ENCODE measurements around the gene ASRGL1.

GRCh38 chr11:62391642-62392425 lies 54.6 kb downstream of the ASRGL1 start:
- TF ChIP-seq POLR2AphosphoS5 (IDR thresholded peaks at IDR 0.05; ENCODE audit: low read depth, low read length): no peak
- no peak for TF ChIP-seq REST (IDR thresholded peaks at IDR 0.05; ENCODE audit: insufficient read depth in 1 of 2, low read depth in 2 of 2, low read length in 2 of 2)

Data from PFSK-1 (cell line).